Measurements from ENCODE around the gene NKD2.

DNA sequence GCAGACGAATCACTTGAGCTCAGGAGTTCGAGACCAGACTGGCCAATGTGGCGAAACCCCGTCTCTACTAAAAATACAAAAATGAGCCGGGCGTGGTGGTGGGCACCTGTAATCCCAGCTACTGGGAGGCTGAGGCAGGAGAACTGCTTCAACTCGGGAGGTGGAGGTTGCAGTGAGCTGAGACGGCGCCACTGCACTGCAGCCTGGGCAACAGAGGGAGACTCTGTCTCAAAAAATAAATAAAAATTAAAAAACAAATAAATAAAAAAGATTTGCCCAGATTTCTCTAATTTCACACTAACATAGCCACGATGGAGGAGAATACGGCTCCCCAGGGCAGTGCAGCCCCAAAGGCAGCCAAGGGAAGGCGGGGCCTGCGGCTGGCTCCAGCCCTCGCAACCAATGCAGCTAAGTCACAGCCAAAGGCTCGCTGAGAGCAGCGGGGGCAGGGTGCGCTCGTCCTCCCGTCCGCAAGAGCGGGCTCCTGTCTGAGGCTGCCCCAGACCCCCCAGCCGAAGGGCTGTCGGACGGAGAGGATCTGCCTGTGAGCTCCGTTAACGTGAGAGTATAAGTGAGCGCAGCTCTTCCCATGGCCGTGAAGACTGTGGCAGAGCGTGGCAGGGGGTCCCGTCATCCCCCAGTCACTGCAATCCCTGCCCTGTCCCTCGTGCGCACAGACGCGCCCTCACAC is 59.7 kb downstream of the NKD2 start:
- TF ChIP-seq, protein P1, sequence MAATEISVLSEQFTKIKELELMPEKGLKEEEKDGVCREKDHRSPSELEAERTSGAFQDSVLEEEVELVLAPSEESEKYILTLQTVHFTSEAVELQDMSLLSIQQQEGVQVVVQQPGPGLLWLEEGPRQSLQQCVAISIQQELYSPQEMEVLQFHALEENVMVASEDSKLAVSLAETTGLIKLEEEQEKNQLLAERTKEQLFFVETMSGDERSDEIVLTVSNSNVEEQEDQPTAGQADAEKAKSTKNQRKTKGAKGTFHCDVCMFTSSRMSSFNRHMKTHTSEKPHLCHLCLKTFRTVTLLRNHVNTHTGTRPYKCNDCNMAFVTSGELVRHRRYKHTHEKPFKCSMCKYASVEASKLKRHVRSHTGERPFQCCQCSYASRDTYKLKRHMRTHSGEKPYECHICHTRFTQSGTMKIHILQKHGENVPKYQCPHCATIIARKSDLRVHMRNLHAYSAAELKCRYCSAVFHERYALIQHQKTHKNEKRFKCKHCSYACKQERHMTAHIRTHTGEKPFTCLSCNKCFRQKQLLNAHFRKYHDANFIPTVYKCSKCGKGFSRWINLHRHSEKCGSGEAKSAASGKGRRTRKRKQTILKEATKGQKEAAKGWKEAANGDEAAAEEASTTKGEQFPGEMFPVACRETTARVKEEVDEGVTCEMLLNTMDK (IDR thresholded peaks at IDR 0.05; ENCODE audit: borderline replicate concordance, insufficient read depth, low read depth, low read length, poor library complexity, severe bottlenecking): no peak
- no peak for TF ChIP-seq XRCC3 (IDR thresholded peaks at IDR 0.05)

All from K562 (cell line).